OCI-LY3 (cell line): ENCODE measurements around the gene CHN1.

Source experiments
- H2AFZ ChIP-seq: fragments of 200-600, 300-600 bp; shearing (Covaris generic); 2 replicates; pipeline ENCODE4 v1.6.0; 2014; ENCODE audit warnings: antibody characterized with exemption, low read depth, low read length
- H3K27ac ChIP-seq: fragments of 200-600, 300-600 bp; sonication (generic); 2 replicates; pipeline ENCODE4 v1.5.1; 2014; ENCODE audit warnings: mild to moderate bottlenecking, low read length, moderate library complexity, mixed read lengths
- H3K27me3 ChIP-seq: fragments of 200-600, 300-600 bp; sonication (generic); 2 replicates; pipeline ENCODE4 v1.6.1; 2014; ENCODE audit warnings: low read depth, low read length, mixed read lengths
- H3K36me3 ChIP-seq: fragments of 200-600, 300-600 bp; sonication (generic); replicated peaks from 2 replicates; pipeline ENCODE3; 2014; ENCODE audit warnings: low read depth, low read length, mixed read lengths
- H3K4me1 ChIP-seq: fragments of 300-600, 200-600 bp; sonication (generic); 2 replicates; pipeline ENCODE4 v1.6.1; 2014; ENCODE audit warnings: low read length, mixed read lengths
- H3K4me2 ChIP-seq: fragments of 200-600, 300-600 bp; sonication (generic); 2 replicates; pipeline ENCODE4 v1.6.1; 2014; ENCODE audit warnings: low read length, mixed read lengths
- H3K4me3 ChIP-seq: fragments of 300-600, 200-600 bp; sonication (generic); 2 replicates; pipeline ENCODE4 v1.5.1; 2014; ENCODE audit warnings: antibody characterized with exemption, mild to moderate bottlenecking, low read length, moderate library complexity
- H3K79me2 ChIP-seq: fragments of 300-600, 200-600 bp; shearing (Covaris generic); 2 replicates; pipeline ENCODE4 v1.6.1; 2014; ENCODE audit warnings: mild to moderate bottlenecking, low read length, mixed read lengths
- H3K9ac ChIP-seq: fragments of 300-600, 200-600 bp; shearing (Covaris generic); 2 replicates; pipeline ENCODE4 v1.6.0; 2014; ENCODE audit warnings: mild to moderate bottlenecking, low read length, moderate library complexity
- H3K9me3 ChIP-seq: fragments of 200-600, 300-600 bp; shearing (Covaris generic); 2 replicates; pipeline ENCODE4 v1.6.1; 2014; ENCODE audit warnings: low read length, mixed read lengths; ENCODE audit not compliant: insufficient read depth
- H4K20me1 ChIP-seq: fragments of 200-600, 300-600 bp; sonication (generic); 2 replicates; pipeline ENCODE4 v1.6.1; 2016; ENCODE audit warnings: low read length, mixed read lengths; ENCODE audit not compliant: insufficient read depth
- EZH2phosphoT487 ChIP-seq: fragments of 200-600 bp; shearing (Covaris generic); IDR thresholded peaks from 2 replicates; pipeline ENCODE4 v1.6.1; 2018; ENCODE audit warnings: antibody characterized with exemption, mixed run types, low read depth
- TF ChIP-seq, protein P1 (sequence below): fragments of 200-600, 300-600 bp; sonication (generic); IDR thresholded peaks from 2 replicates; pipeline ENCODE4 v1.5.1; 2014; ENCODE audit warnings: antibody characterized with exemption, low read length, low read depth

The CHN1 gene

DNA sequence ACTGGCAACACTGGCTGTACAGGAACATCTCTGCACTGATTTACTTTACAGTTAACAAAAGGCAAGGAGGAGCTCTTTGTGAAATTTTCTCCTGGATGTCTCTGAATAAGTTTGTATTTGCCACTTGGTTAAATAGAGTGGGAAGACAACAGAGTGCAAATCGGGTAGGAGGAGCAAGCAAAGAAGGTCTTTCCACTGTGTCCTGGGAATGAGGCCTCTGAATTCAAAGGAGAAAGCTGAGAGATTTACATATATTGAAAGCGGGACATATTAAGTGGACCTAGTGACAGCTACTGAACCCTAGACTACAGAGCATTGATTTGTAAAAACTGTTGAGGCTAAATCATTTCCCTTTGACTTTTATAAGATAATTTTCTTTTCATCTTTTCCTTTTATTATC, 123.5 kb downstream of the CHN1 start:
- Histone ChIP-seq H3K27me3 (no peaks in the 10 kb centered on the region), H3K9ac (no peak overlapping the region), H4K20me1 (no peaks in the 10 kb centered on the region), H3K79me2 (no peaks in the 10 kb centered on the region), H3K4me2 (no peak overlapping the region), H3K36me3 (no peaks in the 10 kb centered on the region), H3K4me3 (no peak overlapping the region), H3K4me1 (no peaks in the 10 kb centered on the region), H3K27ac (no peak overlapping the region), H2AFZ (0 out of 2 replicates have a peak overlapping the region, but pooled peaks have one; percentile 32), H3K9me3 (no peaks in the 10 kb centered on the region)
- TF ChIP-seq, protein P1, sequence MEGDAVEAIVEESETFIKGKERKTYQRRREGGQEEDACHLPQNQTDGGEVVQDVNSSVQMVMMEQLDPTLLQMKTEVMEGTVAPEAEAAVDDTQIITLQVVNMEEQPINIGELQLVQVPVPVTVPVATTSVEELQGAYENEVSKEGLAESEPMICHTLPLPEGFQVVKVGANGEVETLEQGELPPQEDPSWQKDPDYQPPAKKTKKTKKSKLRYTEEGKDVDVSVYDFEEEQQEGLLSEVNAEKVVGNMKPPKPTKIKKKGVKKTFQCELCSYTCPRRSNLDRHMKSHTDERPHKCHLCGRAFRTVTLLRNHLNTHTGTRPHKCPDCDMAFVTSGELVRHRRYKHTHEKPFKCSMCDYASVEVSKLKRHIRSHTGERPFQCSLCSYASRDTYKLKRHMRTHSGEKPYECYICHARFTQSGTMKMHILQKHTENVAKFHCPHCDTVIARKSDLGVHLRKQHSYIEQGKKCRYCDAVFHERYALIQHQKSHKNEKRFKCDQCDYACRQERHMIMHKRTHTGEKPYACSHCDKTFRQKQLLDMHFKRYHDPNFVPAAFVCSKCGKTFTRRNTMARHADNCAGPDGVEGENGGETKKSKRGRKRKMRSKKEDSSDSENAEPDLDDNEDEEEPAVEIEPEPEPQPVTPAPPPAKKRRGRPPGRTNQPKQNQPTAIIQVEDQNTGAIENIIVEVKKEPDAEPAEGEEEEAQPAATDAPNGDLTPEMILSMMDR, result no peak
- TF ChIP-seq EZH2phosphoT487, result no peak

DNA sequence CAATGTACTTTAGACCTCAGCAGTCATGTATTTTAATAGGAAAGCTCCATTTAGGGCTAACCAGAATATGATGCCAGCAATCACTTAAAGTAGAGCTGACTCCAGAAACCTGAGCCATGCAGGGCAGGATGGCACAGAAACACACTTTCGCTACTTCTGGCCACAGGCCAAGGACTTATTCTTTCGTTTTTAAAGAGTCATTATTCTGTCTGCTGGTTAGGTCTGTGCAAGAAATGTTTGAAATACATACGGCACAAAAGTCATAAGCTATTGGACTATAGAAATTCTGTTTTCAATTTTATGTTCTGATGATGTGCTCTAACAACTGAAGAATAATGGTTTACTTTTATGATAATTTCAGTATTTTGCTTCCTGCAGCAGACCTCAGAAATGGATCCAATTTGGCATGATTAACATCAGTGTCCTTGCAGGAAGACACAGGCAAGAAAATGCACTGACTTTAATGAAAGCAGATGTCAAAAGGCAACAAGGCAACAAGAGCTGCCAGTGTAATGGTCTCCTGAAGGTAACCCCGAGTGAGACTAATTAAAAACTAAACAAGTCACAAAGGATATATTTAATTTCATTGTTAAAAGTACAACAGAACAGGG, 126.5 kb downstream of the CHN1 start:
- Histone ChIP-seq H3K4me3 (no peak overlapping the region), H3K9ac (no peak overlapping the region), H3K9me3 (no peaks in the 10 kb centered on the region), H4K20me1 (no peaks in the 10 kb centered on the region), H3K27me3 (no peaks in the 10 kb centered on the region), H3K4me1 (no peaks in the 10 kb centered on the region), H2AFZ (no peak overlapping the region), H3K4me2 (no peak overlapping the region), H3K27ac (no peak overlapping the region), H3K36me3 (no peaks in the 10 kb centered on the region), H3K79me2 (no peaks in the 10 kb centered on the region)
- TF ChIP-seq EZH2phosphoT487, result no peak
- TF ChIP-seq, protein P1, result no peak

DNA sequence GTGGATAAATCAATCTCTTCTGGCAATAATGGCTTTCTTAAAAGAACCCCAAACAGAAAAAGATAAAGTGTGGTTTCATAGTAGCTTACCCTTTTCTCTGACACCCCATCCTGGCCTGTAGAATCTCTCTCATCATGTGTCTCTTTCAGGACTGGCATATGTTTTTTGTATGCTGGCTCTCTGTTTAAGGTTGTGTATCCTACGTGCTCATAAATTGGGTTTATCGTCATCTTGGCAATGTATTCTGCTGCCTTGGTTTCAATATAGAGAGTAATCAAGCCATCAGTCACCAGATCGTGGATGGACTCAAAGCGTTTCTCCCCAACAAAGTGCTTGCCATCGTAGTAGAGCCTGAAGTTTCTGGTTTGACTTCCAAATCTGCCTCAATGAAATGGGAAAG, 127.4 kb downstream of the CHN1 start:
- no peak overlapping the region for H3K4me2 ChIP-seq
- H3K27ac ChIP-seq, result no peak overlapping the region

DNA sequence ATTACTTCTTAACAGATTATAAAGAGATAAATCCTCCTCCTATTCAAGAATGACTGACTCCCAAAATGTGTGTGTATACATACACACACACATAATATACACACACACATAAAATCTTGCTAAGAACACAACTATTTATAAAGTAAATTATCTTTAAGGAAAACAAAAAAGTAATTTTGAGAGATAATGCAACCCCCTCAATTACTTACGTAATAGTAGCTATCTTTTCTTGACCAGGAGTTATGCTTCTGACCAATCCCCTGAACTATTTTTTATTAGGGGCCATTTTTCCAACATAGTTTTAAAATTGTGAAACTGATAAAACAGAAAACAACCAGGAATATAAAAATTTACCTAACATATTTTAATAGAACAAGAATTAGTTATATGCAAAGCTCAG, 127.9 kb downstream of the CHN1 start:
- Histone ChIP-seq H4K20me1 (no peaks in the 10 kb centered on the region), H3K36me3 (no peaks in the 10 kb centered on the region), H3K27ac (no peak overlapping the region), H3K79me2 (no peaks in the 10 kb centered on the region), H3K9ac (no peak overlapping the region), H3K9me3 (no peaks in the 10 kb centered on the region), H3K4me2 (no peak overlapping the region), H3K4me3 (no peak overlapping the region), H3K27me3 (no peaks in the 10 kb centered on the region), H2AFZ (no peak overlapping the region), H3K4me1 (no peaks in the 10 kb centered on the region)
- TF ChIP-seq, protein P1, result no peak
- no peak for TF ChIP-seq EZH2phosphoT487

More for the DNA sequence above, 127.4 kb downstream of the CHN1 start:
- no peak overlapping the region for H3K9ac ChIP-seq
- H3K36me3 ChIP-seq, result no peaks in the 10 kb centered on the region
- H3K27me3 ChIP-seq, result no peaks in the 10 kb centered on the region
- no peak overlapping the region for H3K4me3 ChIP-seq
- H2AFZ ChIP-seq, result no peak overlapping the region
- H3K79me2 ChIP-seq, result no peaks in the 10 kb centered on the region
- no peak for TF ChIP-seq EZH2phosphoT487
- TF ChIP-seq, protein P1, result no peak
- H3K4me1 ChIP-seq, result no peaks in the 10 kb centered on the region
- H4K20me1 ChIP-seq, result no peaks in the 10 kb centered on the region
- H3K9me3 ChIP-seq, result no peaks in the 10 kb centered on the region
